NCI-H2081 treated with DMSO at 0.1 percent for 48 hours (cell line): ENCODE data around the gene VWA3B.
"Not testable (repeated sequence)": the region's sequence is repeated elsewhere in the genome, so short reads cannot be mapped to it uniquely, and the experiment has no call there.

Experiments
- DNase-seq: peaks from one replicate; lab custom pipeline; 2025; lab: John Stamatoyannopoulos, UW

The VWA3B gene

GRCh38 chr2:98297817-98298682 is 211.1 kb downstream of the VWA3B start:
- DNase-seq: no peak

- DNase-seq: no peak
These were observed 211.8 kb downstream of the VWA3B start for GRCh38 chr2:98298683-98299164.

GRCh38 chr2:98299211-98299905 is 212.4 kb downstream of the VWA3B start:
- DNase-seq: no peak

GRCh38 chr2:98300141-98300874 is 213.3 kb downstream of the VWA3B start:
- no peak for DNase-seq

- DNase-seq: no peak
These were observed 214.5 kb downstream of the VWA3B start for GRCh38 chr2:98301469-98301868.

GRCh38 chr2:98307131-98307696 is 220.2 kb downstream of the VWA3B start:
- not testable (repeated sequence) for DNase-seq

- DNase-seq: no peak
These were observed 221.1 kb downstream of the VWA3B start for GRCh38 chr2:98308068-98308467.

GRCh38 chr2:98308532-98308931 is 221.6 kb downstream of the VWA3B start:
- DNase-seq: no peak

GRCh38 chr2:98309580-98309979 is 222.6 kb downstream of the VWA3B start:
- no peak for DNase-seq

- no peak for DNase-seq
These were observed 223.0 kb downstream of the VWA3B start for GRCh38 chr2:98310010-98310409.

GRCh38 chr2:98311090-98311489 is 224.1 kb downstream of the VWA3B start:
- no peak for DNase-seq

GRCh38 chr2:98311771-98312545 is 225.0 kb downstream of the VWA3B start:
- DNase-seq: no peak

GRCh38 chr2:98313492-98314250 is 226.7 kb downstream of the VWA3B start:
- no peak for DNase-seq

- DNase-seq: no peak
These were observed 227.3 kb downstream of the VWA3B start for GRCh38 chr2:98314251-98314650.

- DNase-seq: no peak
These were observed 229.0 kb downstream of the VWA3B start for GRCh38 chr2:98315957-98316356.

- no peak for DNase-seq
These were observed 230.2 kb downstream of the VWA3B start for GRCh38 chr2:98317214-98317613.

GRCh38 chr2:98320171-98320570 is 233.2 kb downstream of the VWA3B start:
- not testable (repeated sequence) for DNase-seq

GRCh38 chr2:98324181-98324580 is 237.2 kb downstream of the VWA3B start:
- no peak for DNase-seq

- DNase-seq: no peak
These were observed 240.8 kb downstream of the VWA3B start for GRCh38 chr2:98327776-98328175.

GRCh38 chr2:98329549-98329948 is 242.6 kb downstream of the VWA3B start:
- no peak for DNase-seq

GRCh38 chr2:98332989-98333388 is 246.0 kb downstream of the VWA3B start:
- no peak for DNase-seq
